ENCODE measurements around the gene ZDHHC9.

- TF ChIP-seq, protein P1, sequence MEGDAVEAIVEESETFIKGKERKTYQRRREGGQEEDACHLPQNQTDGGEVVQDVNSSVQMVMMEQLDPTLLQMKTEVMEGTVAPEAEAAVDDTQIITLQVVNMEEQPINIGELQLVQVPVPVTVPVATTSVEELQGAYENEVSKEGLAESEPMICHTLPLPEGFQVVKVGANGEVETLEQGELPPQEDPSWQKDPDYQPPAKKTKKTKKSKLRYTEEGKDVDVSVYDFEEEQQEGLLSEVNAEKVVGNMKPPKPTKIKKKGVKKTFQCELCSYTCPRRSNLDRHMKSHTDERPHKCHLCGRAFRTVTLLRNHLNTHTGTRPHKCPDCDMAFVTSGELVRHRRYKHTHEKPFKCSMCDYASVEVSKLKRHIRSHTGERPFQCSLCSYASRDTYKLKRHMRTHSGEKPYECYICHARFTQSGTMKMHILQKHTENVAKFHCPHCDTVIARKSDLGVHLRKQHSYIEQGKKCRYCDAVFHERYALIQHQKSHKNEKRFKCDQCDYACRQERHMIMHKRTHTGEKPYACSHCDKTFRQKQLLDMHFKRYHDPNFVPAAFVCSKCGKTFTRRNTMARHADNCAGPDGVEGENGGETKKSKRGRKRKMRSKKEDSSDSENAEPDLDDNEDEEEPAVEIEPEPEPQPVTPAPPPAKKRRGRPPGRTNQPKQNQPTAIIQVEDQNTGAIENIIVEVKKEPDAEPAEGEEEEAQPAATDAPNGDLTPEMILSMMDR (IDR thresholded peaks at IDR 0.05; ENCODE audit: insufficient read depth, low read length, poor library complexity, severe bottlenecking) = no peak
- TF ChIP-seq EZH2phosphoT487 (conservative IDR thresholded peaks at IDR 0.05; ENCODE audit: low read length) = no peak
Measured at GRCh38 chrX:129797251-129797906, 46.3 kb downstream of the ZDHHC9 start.
